Right lobe of liver (tissue), 4 donors: Measurements from ENCODE around the gene CADPS.

Source experiments
- POLR2A ChIP-seq: fragments of 450-650 bp; IDR thresholded peaks from one replicate; pipeline ENCODE4 v1.6.1; 2017; ENCODE audit warnings: antibody characterized with exemption, mild to moderate bottlenecking
- TF ChIP-seq, protein P1 (sequence below), 4 donors: fragments of 200-600 bp in 3 of 4; fragments of 450-650 bp in 1 of 4; IDR thresholded peaks; one replicate each; pipeline versions ENCODE4 v1.5.1 to v1.8.0; 2016 to 2022; ENCODE audit warnings: antibody characterized with exemption in 4 of 4, mild to moderate bottlenecking in 2 of 4
- donor health status: DM: no; HTN: no; CAD: no.
- donor health status: DM: no; HTN: no; CAD: no.
- donor health status: DM: no; HTN: yes; CAD: no.

- no peak for TF ChIP-seq POLR2A
- TF ChIP-seq, protein P1, sequence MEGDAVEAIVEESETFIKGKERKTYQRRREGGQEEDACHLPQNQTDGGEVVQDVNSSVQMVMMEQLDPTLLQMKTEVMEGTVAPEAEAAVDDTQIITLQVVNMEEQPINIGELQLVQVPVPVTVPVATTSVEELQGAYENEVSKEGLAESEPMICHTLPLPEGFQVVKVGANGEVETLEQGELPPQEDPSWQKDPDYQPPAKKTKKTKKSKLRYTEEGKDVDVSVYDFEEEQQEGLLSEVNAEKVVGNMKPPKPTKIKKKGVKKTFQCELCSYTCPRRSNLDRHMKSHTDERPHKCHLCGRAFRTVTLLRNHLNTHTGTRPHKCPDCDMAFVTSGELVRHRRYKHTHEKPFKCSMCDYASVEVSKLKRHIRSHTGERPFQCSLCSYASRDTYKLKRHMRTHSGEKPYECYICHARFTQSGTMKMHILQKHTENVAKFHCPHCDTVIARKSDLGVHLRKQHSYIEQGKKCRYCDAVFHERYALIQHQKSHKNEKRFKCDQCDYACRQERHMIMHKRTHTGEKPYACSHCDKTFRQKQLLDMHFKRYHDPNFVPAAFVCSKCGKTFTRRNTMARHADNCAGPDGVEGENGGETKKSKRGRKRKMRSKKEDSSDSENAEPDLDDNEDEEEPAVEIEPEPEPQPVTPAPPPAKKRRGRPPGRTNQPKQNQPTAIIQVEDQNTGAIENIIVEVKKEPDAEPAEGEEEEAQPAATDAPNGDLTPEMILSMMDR (IDR thresholded peaks at IDR 0.05): no peak
These were observed 242.5 kb downstream of the CADPS start for GRCh38 chr3:62632510-62633294.
